HFFc6 (cell line): ENCODE results near the gene ZNF831. TPM values are rescaled to one million over a fixed set of nuclear protein-coding genes. Genes with fewer than 3 reads are reported as not detected.

Experiments used
- DNase-seq: peaks from one replicate; pipeline ENCODE4 v3.0.0-alpha.2; 2018
- H3K27ac Mint-ChIP-seq: 2 replicates; pipeline ENCODE4 v1.8.0; 2020; ENCODE audit warnings: mild to moderate bottlenecking, mixed read lengths
- H3K27me3 Mint-ChIP-seq: 2 replicates; pipeline ENCODE4 v1.8.0; 2021; ENCODE audit warnings: mild to moderate bottlenecking, moderate library complexity, mixed read lengths; ENCODE audit not compliant: insufficient read depth
- H3K36me3 Mint-ChIP-seq: 2 replicates; pipeline ENCODE4 v1.8.0; 2021; ENCODE audit warnings: low read depth, mixed read lengths
- H3K4me1 Mint-ChIP-seq: 2 replicates; pipeline ENCODE4 v1.8.0; 2020; ENCODE audit warnings: low read depth, mixed read lengths
- H3K4me3 Mint-ChIP-seq: 2 replicates; pipeline ENCODE4 v1.8.0; 2020; ENCODE audit warnings: mild to moderate bottlenecking, moderate library complexity, mixed read lengths
- H3K9me3 Mint-ChIP-seq: 2 replicates; pipeline ENCODE4 v1.8.0; 2020; ENCODE audit warnings: mild to moderate bottlenecking, mixed read lengths
- total RNA-seq, 6 experiments: library from RNA; stranded (reverse); fragmentation: NEBNext Ultra II Directional; extraction: Animal tissue kit (Norgen Biotek cat#: 25700); gene quantifications; 2 replicates in 1 of 6; 3 replicates in 5 of 6; pipeline ENCODE4 v1.2.3, GENCODE V29; 2021
- TF ChIP-seq, protein P1 (sequence below): fragments of 200-600 bp; sonication (generic); IDR thresholded peaks from 2 replicates; pipeline ENCODE4 v1.5.0; 2021; ENCODE audit warnings: antibody characterized with exemption, mild to moderate bottlenecking

ZNF831 gene
- total RNA-seq, 6 experiments from 2014 or later: not detected

DNA sequence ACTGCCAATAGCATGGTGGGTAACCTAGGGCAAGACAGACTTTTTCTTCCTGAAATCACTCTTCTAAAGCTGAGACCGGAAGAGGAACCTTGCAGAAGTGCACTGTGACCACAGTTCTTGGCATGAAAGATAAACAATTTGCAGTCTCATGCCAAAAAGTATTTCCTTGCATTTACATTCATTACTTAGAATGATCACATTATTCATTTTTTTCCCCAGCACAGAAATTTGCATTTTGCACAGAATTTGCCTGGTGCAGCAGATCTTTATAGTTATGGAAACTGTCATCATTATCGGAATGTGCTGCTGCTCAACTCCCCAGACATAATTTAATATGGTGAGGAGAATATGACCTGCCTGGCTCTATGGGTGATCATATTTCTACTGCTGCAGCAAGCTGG, 94.6 kb downstream of the ZNF831 start:
- Mint-ChIP-seq H3K9me3 (peaks cover 3% of the 10 kb centered on the region; the same call in 1 of the 2 replicates), H3K36me3 (no peaks in the 10 kb centered on the region), H3K27me3 (no peaks in the 10 kb centered on the region; the same call in 1 of the 2 replicates), H3K4me3 (no peak overlapping the region), H3K4me1 (no peaks in the 10 kb centered on the region), H3K27ac (no peak overlapping the region)
- DNase-seq: no peak
- TF ChIP-seq, protein P1, sequence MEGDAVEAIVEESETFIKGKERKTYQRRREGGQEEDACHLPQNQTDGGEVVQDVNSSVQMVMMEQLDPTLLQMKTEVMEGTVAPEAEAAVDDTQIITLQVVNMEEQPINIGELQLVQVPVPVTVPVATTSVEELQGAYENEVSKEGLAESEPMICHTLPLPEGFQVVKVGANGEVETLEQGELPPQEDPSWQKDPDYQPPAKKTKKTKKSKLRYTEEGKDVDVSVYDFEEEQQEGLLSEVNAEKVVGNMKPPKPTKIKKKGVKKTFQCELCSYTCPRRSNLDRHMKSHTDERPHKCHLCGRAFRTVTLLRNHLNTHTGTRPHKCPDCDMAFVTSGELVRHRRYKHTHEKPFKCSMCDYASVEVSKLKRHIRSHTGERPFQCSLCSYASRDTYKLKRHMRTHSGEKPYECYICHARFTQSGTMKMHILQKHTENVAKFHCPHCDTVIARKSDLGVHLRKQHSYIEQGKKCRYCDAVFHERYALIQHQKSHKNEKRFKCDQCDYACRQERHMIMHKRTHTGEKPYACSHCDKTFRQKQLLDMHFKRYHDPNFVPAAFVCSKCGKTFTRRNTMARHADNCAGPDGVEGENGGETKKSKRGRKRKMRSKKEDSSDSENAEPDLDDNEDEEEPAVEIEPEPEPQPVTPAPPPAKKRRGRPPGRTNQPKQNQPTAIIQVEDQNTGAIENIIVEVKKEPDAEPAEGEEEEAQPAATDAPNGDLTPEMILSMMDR: no peak

DNA sequence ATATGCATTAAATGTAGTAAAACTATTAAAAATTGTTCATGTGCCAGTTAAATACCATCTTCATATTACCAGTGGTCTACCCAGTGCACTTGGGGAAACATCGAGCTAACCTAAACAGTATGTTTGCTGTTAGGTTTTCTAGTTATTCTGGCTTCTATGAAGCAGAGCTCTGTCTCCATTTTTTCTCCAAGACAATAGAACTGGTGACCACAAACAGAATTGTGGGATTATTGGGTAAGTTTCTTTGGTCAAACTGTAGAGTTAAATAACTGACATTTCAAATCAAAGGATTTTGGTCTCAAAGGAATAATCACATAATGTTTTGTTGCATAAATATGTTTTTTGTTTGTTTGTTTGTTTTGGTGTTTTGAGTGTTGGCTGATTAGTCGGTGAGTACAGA, 96.3 kb downstream of the ZNF831 start:
- no peaks in the 10 kb centered on the region for H3K36me3 Mint-ChIP-seq
- no peak overlapping the region for H3K4me3 Mint-ChIP-seq
- H3K27ac Mint-ChIP-seq: no peak overlapping the region
- peaks cover 3% of the 10 kb centered on the region; the same call in 1 of the 2 replicates for H3K9me3 Mint-ChIP-seq
- DNase-seq: no peak
- TF ChIP-seq, protein P1: no peak
- H3K4me1 Mint-ChIP-seq: no peaks in the 10 kb centered on the region
- no peaks in the 10 kb centered on the region for H3K27me3 Mint-ChIP-seq

DNA sequence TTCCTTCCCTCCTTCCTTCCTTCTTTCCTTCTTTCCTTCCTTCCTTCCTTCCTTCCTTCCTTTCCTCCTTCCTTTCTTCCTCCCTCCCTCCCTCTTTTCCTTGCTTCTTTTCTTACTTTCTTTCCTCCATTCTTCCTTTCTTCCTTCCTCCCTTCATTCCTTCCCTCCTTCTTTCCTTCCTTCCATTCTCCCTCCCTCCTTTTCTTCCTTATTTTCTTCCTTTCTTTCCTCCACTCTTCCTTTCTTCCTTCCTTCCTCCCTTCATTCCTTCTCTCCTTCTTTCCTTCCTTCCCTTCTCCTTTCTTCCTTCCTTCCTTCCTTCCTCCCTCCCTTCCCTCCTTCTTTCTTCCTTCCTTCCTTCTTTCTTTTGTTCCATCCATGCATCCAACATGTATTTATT, 101.7 kb downstream of the ZNF831 start:
- no peak overlapping the region for H3K4me3 Mint-ChIP-seq
- TF ChIP-seq, protein P1: no peak
- DNase-seq: no peak
- H3K36me3 Mint-ChIP-seq: no peaks in the 10 kb centered on the region
- H3K9me3 Mint-ChIP-seq: peaks cover 11% of the 10 kb centered on the region
- no peaks in the 10 kb centered on the region for H3K4me1 Mint-ChIP-seq
- H3K27me3 Mint-ChIP-seq: 0 out of 2 replicates have a peak, but pooled peaks cover 1% of the 10 kb centered on the region
- H3K27ac Mint-ChIP-seq: no peak overlapping the region

DNA sequence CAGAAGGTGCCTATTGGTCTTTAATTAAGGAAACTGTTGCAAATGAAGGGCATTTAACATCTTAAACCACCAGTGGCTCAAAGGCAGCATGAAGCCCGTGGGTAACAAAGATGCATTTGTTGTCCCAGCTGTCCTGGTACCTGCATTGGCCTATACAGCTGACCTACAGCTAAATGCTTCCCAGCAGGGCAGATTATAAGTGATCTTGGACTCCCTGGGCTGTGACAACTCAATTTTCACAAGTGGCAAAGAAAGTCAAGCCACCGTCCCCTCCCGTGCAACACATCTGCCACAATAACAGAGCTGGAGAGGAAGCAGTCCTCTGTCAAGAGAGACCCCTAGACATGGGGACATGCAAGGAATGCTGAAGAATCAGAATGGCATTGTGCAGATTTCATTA, 105.2 kb downstream of the ZNF831 start:
- Mint-ChIP-seq H3K27ac (no peak overlapping the region), H3K4me3 (no peak overlapping the region), H3K9me3 (peaks cover 8% of the 10 kb centered on the region), H3K27me3 (0 out of 2 replicates have a peak, but pooled peaks cover 1% of the 10 kb centered on the region), H3K4me1 (no peaks in the 10 kb centered on the region), H3K36me3 (no peaks in the 10 kb centered on the region)
- DNase-seq: no peak
- TF ChIP-seq, protein P1: no peak

DNA sequence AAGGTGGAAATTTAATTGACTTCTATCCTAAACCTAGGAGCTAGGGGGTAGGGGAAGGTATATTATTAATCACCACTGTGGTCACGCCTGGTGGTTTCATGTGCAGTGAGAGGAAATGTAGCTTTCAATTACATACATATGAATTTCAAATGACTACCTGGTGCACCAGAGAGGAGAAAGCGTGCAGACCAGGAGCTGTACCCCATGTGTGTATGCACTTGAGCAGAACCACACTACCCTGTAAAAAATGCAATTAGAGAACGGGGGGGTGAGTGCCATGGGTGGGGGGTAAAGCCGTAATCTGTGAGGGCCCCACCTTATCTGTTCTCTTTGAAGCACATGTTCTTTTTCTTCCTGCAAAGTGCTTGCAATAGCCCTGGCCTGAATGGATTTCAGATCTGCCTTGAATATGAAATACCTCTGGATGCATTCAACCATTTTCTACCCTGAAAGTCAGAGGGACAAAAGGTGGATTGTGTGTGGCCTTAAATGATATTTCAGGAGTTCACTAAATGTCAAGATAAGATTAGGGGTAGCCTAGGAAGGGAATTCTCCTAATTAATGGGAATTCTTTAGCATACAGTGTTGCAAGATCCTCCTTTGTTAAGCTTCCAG, 105.9 kb downstream of the ZNF831 start:
- no peaks in the 10 kb centered on the region for H3K36me3 Mint-ChIP-seq
- H3K27me3 Mint-ChIP-seq: peaks cover 1% of the 10 kb centered on the region; the same call in 1 of the 2 replicates
- TF ChIP-seq, protein P1: no peak
- H3K4me1 Mint-ChIP-seq: no peaks in the 10 kb centered on the region
- DNase-seq: no peak
- H3K4me3 Mint-ChIP-seq: no peak overlapping the region
- no peak overlapping the region for H3K27ac Mint-ChIP-seq
- peaks cover 14% of the 10 kb centered on the region for H3K9me3 Mint-ChIP-seq
